PFSK-1 (cell line): ENCODE measurements around the gene GPAM.

Source experiments
- FOXP2 ChIP-seq: optimal IDR thresholded peaks from 2 replicates; pipeline ENCODE3; 2011; ENCODE audit warnings: borderline replicate concordance, control low read depth, inconsistent platforms; ENCODE audit not compliant: insufficient read depth; ENCODE audit errors: extremely low read length, extremely low read depth
- POLR2AphosphoS5 ChIP-seq: IDR thresholded peaks from 2 replicates; pipeline ENCODE4 v1.6.1; 2012; ENCODE audit warnings: low read depth, mild to moderate bottlenecking, control low read depth, low read length, moderate library complexity
- SIN3A ChIP-seq: IDR thresholded peaks from 2 replicates; pipeline ENCODE4 v1.6.1; 2012; ENCODE audit warnings: mild to moderate bottlenecking, low read length, moderate library complexity, borderline replicate concordance; ENCODE audit not compliant: insufficient read depth
- TAF1 ChIP-seq: IDR thresholded peaks from 2 replicates; pipeline ENCODE4 v1.6.1; 2012; ENCODE audit warnings: low read length, control low read depth, borderline replicate concordance; ENCODE audit not compliant: insufficient read depth
- TF ChIP-seq, protein P1 (sequence below), 2 experiments: IDR thresholded peaks; 2 replicates each; pipeline versions ENCODE4 v1.6.1 to v1.8.0; 2011 to 2012; ENCODE audit warnings: low read depth in 2 of 2, low read length in 2 of 2, control low read depth in 1 of 2, inconsistent platforms in 1 of 2, mild to moderate bottlenecking in 1 of 2, moderate library complexity in 1 of 2; ENCODE audit not compliant: insufficient read depth in 1 of 2

GPAM gene

DNA sequence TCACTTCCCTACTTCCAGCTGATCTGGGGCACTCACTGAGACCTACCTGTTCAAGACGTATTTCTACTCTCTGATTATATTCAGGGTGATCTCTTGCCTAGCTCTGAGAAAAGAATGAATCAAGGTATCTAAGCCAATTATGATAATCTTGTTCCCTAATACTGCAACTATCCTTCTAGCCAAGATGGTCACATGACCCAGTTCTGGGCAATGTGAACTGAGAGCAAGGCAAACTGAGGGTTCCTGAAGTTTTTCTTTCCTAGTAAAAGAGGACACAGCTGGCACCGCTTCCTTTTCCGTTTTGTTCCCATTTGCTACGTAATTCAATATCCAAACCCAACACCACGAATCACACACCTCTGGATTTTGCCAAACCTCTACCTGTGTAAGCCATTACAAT lies 5.9 kb upstream of the GPAM start:
- TF ChIP-seq SIN3A (no peak), POLR2AphosphoS5 (no peak), TAF1 (no peak), FOXP2 (no peak)
- TF ChIP-seq, protein P1, sequence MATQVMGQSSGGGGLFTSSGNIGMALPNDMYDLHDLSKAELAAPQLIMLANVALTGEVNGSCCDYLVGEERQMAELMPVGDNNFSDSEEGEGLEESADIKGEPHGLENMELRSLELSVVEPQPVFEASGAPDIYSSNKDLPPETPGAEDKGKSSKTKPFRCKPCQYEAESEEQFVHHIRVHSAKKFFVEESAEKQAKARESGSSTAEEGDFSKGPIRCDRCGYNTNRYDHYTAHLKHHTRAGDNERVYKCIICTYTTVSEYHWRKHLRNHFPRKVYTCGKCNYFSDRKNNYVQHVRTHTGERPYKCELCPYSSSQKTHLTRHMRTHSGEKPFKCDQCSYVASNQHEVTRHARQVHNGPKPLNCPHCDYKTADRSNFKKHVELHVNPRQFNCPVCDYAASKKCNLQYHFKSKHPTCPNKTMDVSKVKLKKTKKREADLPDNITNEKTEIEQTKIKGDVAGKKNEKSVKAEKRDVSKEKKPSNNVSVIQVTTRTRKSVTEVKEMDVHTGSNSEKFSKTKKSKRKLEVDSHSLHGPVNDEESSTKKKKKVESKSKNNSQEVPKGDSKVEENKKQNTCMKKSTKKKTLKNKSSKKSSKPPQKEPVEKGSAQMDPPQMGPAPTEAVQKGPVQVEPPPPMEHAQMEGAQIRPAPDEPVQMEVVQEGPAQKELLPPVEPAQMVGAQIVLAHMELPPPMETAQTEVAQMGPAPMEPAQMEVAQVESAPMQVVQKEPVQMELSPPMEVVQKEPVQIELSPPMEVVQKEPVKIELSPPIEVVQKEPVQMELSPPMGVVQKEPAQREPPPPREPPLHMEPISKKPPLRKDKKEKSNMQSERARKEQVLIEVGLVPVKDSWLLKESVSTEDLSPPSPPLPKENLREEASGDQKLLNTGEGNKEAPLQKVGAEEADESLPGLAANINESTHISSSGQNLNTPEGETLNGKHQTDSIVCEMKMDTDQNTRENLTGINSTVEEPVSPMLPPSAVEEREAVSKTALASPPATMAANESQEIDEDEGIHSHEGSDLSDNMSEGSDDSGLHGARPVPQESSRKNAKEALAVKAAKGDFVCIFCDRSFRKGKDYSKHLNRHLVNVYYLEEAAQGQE (IDR thresholded peaks at IDR 0.05; ENCODE audit: insufficient read depth in 1 of 2, low read depth in 2 of 2, low read length in 2 of 2), result no peak

DNA sequence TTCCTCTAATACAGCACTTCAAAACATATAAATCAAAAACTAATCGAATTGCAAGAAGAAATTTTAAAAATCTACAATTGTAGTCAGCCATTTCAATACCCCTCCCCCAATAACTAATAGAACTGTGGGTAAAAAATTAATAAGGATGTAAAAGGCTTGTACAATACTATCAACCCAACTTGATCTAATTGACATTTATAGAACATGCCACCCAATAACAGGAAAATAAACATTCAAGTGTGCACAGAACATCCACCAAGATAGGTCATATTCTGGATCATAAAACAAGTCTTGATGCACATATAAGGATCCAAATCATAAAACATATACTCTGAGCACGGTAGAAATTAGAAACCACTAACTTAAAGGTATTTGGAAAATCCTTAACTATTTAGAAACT lies 4.0 kb upstream of the GPAM start:
- no peak for TF ChIP-seq SIN3A
- no peak for TF ChIP-seq FOXP2
- no peak for TF ChIP-seq POLR2AphosphoS5
- TF ChIP-seq, protein P1 (IDR thresholded peaks at IDR 0.05; ENCODE audit: insufficient read depth in 1 of 2, low read depth in 2 of 2, low read length in 2 of 2), result no peak
- no peak for TF ChIP-seq TAF1

DNA sequence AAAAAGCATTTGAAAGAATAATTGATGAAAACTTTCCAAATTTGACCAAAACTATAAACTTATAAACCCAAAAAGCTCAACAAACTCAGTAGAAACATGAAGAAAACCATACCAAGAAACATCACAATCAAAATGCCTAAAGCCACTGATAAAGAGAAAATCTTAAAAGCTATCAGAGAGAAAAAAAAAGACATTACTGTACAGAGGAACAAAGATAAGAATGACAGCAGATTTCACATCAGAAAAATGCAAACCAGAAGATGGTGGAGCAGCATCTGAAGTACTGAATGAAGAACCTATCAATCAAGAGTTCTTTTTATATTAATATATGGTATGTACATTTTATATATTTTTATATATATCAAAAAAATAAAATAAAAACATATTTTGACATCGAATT lies 2.4 kb upstream of the GPAM start:
- TF ChIP-seq POLR2AphosphoS5 (no peak), SIN3A (no peak), TAF1 (no peak), FOXP2 (no peak)
- TF ChIP-seq, protein P1 (IDR thresholded peaks at IDR 0.05; ENCODE audit: insufficient read depth in 1 of 2, low read depth in 2 of 2, low read length in 2 of 2), result no peak

DNA sequence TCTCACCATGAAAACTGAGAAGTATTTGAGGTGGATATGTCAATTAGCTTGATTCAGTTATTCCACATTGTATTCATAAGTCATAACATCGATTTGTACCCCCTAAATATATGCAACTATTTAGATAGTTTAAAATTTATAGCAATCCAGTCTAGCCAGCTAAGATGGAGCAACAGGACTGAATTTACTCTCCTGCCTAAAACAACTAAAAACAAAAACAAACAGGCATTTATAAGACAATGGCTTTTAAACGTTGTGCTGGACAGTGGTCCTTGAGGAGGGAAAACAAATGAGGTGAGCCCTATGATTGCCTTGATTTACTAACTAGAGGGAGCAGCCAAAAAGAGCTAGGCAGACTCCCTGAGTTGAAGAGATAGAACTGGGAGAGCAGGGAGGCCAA lies 814 bp upstream of the GPAM start:
- TF ChIP-seq FOXP2 (no peak), TAF1 (no peak), POLR2AphosphoS5 (no peak), SIN3A (no peak)
- TF ChIP-seq, protein P1 (IDR thresholded peaks at IDR 0.05; ENCODE audit: insufficient read depth in 1 of 2, low read depth in 2 of 2, low read length in 2 of 2), result no peak

DNA sequence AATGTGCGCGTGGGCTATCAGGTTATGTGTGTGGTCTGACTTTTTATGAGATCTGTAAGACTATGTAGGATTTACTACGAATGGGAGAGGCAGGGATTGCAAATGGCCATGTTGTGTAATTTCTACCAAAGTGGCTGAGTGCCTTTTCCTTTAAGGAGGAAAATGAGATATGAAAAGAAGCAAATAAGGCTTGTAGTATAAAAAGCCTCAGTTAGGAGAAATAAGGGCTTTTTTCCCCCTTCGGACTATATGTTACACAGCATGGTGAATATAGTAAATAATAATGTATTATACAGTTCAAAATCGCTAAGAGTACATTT lies 447 bp upstream of the GPAM start:
- no peak for TF ChIP-seq FOXP2
- no peak for TF ChIP-seq SIN3A
- TF ChIP-seq, protein P1 (IDR thresholded peaks at IDR 0.05; ENCODE audit: insufficient read depth in 1 of 2, low read depth in 2 of 2, low read length in 2 of 2), result no peak
- no peak for TF ChIP-seq TAF1
- no peak for TF ChIP-seq POLR2AphosphoS5
